Right renal cortex interstitium (tissue), 3 donors: ENCODE results near the gene TRIM43. TPM values are rescaled to one million over a fixed set of nuclear protein-coding genes. Genes with fewer than 3 reads are reported as not detected.
"Not testable (repeated sequence)": the region's sequence is repeated elsewhere in the genome, so short reads cannot be mapped to it uniquely, and the experiment has no call there.

Experiments used
- DNase-seq, 3 donors: peaks; one replicate each; pipeline ENCODE4 v3.0.0-alpha.2; 2013; ENCODE audit warnings: low read depth in 3 of 3, low spot score in 2 of 3
- polyA plus RNA-seq, 3 donors: library from polyadenylated mRNA; unstranded; fragments of 120-200 nt; gene quantifications; one replicate each; pipeline ENCODE4 v1.2.1, GENCODE V29; 2013; ENCODE audit not compliant: insufficient read length in 3 of 3

Gene TRIM43
- polyA plus RNA-seq, 3 donors, result 0.60 to 0.76 TPM; not detected in 1

DNA sequence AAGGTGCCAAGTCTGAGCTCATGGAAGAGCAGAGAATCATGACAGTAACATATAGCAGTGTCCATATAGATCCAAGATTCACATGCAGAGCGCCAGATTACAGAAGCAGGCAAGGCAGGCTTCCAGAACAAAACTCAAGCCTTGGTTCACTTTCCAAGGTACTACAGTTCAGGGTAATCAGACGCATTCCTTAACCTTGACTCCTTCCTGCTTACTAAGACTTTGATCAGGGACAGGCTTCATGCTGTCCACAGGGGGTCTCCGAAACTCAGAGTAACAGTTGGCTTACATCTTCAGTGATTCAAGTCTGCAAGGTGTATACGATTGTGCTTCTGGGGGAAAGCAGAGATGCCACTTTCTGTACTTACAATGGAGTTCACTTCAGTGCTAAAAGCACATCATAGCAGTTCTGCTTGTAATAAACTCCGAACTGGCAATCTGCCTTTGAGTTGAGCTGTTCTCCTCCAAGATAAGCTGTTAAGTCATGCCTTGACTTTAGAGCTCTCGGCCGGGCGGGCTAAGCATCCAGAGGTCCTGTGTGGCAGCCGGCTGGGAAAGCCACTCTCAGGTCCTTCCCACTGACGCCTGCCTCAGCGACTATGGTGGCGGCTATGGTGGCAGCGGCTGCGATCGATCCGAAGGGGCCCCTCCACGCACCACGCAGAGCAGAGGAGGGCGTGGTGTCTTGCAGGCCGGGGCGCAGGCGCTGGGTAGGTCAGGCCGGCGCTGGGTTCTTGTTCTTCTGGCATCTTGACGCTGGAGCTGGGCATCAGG, 48.9 kb downstream of the TRIM43 start:
- not testable (repeated sequence) for DNase-seq

DNA sequence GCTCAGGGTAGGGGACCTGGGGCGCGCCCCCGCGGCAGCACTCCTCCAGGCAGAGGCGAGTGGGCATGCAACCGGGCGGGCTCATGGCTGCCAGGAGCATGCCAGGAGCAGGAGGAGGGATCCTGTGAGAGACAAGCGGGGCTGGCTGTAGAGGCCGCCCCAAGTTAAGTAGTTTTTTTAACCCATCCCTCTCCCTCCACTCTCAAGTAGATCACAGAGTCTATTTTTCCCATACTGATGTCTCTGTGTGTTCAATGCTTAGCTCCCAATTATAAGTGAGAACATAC, 49.4 kb downstream of the TRIM43 start:
- DNase-seq, result not testable (repeated sequence)

DNA sequence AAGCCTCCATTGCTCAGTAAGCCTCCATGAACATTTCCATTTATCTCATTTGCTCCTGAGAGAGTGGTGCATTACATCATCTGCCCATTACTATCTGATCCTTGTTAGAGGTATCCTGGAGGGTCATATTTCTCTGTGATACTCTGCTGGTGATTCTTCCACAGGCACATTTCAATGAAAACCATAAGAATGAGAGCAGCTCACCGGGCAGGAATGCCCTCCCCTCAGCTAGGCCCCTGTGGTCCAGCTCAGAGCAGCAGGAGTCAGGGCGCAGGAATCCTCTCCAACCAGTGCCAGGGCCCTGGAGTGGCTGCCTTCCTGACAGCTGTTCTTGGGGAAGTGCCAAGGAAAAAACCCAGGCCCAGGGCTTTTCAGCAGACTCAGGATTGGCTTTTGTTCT, 50.0 kb downstream of the TRIM43 start:
- DNase-seq, result not testable (repeated sequence)

DNA sequence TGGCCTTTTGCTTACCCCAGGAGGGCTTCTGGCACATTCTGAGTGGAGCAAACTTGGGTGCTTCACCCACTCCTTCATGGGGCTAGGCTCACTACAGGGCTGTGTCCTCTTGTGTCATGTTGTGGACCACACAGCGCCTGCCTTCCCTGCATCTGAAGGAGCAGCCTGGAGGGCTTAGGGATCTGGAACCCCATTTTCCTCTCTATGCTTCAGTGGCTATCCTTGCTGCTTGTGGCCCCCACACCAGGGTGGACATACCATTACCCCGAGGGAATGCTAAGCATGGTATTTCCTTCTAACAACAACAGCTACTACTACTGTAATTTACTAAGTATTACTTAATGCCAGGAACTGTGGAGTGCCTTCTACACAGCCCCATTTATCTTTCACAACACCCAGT, 50.6 kb downstream of the TRIM43 start:
- DNase-seq, result not testable (repeated sequence)

DNA sequence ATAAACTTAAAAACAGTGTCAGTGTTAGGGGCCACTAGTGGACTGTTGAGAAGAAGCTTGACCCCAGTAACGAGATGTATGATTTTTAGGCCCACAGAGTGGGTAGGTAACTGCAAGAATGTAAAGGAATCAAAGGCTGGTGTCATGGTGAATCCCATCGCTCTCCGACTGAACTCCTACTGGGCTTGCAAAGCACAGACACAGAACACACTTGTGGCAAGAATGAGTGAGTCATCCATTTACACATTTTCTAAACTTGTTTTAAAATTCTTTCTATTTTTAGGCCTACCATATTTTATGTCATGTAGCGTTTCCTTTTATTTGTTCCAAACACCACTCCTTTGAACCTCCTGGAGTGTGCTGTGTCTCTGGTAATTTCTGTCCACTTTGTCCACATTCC, 51.1 kb downstream of the TRIM43 start:
- not testable (repeated sequence) for DNase-seq

DNA sequence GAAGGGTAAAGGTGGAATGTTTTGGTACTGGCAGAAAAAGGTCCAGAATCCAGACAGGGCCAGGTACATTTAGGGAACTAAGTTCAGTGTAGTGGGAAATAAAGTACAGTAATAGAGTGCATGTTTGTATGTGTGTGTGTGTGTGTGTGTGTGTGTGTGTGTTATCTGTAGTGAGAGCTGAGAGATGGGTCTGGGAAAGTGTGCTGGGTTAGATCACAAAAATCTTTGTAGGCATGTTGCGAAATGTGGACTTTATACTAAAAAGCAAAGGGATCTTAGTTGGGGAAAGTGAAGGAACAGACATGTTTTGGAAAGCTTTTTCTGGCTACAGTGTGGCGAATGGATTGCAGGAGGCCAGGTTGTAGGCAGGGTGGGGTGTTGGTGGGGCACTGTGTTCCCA, 53.5 kb downstream of the TRIM43 start:
- DNase-seq, result not testable (repeated sequence)

DNA sequence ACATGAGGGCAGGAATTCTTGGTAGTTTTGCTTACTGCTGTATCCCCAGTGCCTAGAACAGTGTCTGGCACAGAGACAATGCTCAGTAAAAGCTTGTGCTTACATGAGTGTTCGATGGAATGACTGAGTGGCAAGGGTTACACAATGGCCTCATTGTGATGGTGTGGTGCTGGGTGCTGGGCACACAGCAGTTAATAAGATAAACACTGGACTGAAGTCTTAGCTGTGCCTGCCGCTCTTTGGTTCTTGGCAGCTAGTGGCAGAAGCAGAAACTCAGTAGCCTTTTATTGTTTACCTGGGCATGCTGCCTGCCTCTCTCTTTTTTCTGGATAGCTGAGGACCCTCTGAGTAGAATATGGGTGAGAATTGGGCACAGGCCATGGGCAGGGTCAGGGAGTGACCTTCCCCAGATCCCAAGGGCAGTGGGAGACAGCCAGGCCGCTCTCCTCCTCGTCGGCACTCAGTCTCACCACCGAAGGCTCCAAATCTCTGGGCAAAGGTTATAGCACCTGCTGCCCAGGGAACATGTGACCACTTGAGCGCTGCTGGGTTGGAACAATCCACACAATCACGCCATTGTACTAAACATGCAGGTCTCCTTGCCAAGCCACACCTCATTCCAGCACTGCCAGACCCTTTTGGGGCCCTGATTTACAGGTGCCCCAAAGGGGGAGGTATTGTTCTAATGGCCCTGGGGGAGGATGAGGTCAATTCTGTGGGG, 54.6 kb downstream of the TRIM43 start:
- not testable (repeated sequence) for DNase-seq

DNA sequence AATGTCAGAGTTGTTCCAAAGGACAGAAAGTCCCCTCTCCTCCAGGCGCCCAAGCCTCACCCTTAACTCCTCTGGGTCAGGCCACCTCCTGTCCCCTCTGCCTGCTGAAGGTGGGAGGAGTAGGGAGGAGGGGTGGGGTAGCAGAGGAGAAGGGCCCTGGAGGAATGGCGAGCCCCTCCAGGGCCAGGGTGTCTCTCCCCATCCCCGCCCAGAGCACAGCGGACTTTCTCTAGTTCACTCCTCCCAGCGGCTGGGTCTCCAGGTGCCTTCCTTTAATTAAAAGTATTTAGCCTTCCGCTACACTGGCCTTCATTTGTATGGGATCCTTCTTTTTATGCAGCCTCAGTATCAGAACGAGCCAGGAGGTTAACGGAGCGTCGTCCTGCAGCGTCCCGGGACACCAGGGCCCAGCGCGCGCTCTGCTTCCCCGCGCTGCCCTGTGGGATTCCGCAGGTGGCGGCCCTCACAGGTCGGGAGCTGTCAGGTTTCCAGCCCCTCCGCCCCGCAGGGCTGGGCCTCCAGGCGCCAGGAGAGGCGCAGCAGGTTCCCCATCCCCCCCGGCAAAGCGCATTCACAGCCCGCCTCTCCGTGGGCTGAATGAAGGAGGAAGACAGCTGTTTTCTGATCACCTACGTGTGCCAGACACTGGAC, 57.2 kb downstream of the TRIM43 start:
- not testable (repeated sequence) for DNase-seq

Other genes starting within 250 kb of the TRIM43 start
- 10 to 100 TPM; 34.3 to 37.7 (median 36.8) TPM for gene FAHD2A, start 189.3 kb upstream of the TRIM43 start, polyA plus RNA-seq
- under 1 TPM; 0.31 to 0.47 (median 0.42) TPM for gene TRIM43B, start 107.2 kb upstream of the TRIM43 start, polyA plus RNA-seq